Liver (tissue), 9 donors: ENCODE measurements around the gene DNM3. TPM values are rescaled to one million over a fixed set of nuclear protein-coding genes. Genes with fewer than 3 reads are reported as not detected.

Experiments
- DNase-seq: peaks from one replicate; pipeline ENCODE4 v3.0.0-alpha.2; 2017; ENCODE audit warnings: low spot score
- H3K27ac ChIP-seq, 2 donors: one replicate each; pipeline ENCODE4 v1.7.0; 2013; ENCODE audit warnings: inconsistent platforms in 2 of 2, low read length in 2 of 2, control low read depth in 1 of 2, low read depth in 1 of 2, mild to moderate bottlenecking in 1 of 2
- H3K27me3 ChIP-seq, 4 donors: one replicate each; pipeline versions ENCODE4 v1.6.1 to v1.7.0; 2013; ENCODE audit warnings: low read length in 3 of 4, inconsistent platforms in 1 of 4, mild to moderate bottlenecking in 1 of 4, moderate library complexity in 1 of 4; ENCODE audit not compliant: control insufficient read depth in 4 of 4, insufficient read depth in 4 of 4
- H3K36me3 ChIP-seq, 4 donors: one replicate each; pipeline versions ENCODE4 v1.6.1 to v1.7.0; 2013; ENCODE audit warnings: low read length in 3 of 4, mild to moderate bottlenecking in 3 of 4, low read depth in 1 of 4, moderate library complexity in 1 of 4; ENCODE audit not compliant: control insufficient read depth in 4 of 4, insufficient read depth in 3 of 4
- H3K4me1 ChIP-seq, 4 donors: one replicate each; pipeline versions ENCODE4 v1.6.1 to v1.7.0; 2013; ENCODE audit warnings: low read length in 3 of 4, mild to moderate bottlenecking in 3 of 4, moderate library complexity in 1 of 4; ENCODE audit not compliant: control insufficient read depth in 4 of 4, insufficient read depth in 4 of 4
- H3K4me3 ChIP-seq, 3 donors: one replicate each; pipeline versions ENCODE4 v1.6.1 to v1.7.0; 2013; ENCODE audit warnings: low read length in 3 of 3, control low read depth in 1 of 3, low read depth in 1 of 3, mild to moderate bottlenecking in 1 of 3
- H3K9ac ChIP-seq, 2 donors: one replicate each; pipeline ENCODE4 v1.7.0; 2013; ENCODE audit warnings: low read length in 2 of 2, mild to moderate bottlenecking in 2 of 2, moderate library complexity in 2 of 2, control low read depth in 1 of 2, low read depth in 1 of 2
- H3K9me3 ChIP-seq, 4 donors: one replicate each; pipeline versions ENCODE4 v1.6.1 to v1.7.0; 2013; ENCODE audit warnings: low read length in 3 of 4; ENCODE audit not compliant: control insufficient read depth in 4 of 4
- ATF3 ChIP-seq: IDR thresholded peaks from 2 replicates; pipeline ENCODE4 v1.6.1; 2016; ENCODE audit warnings: antibody characterized with exemption
- CTCF ChIP-seq: fragments of 150-350 bp; IDR thresholded peaks from 2 replicates; pipeline ENCODE4 v1.5.1; 2017; ENCODE audit warnings: improper control_type of control experiment, low read depth, low read length; ENCODE audit not compliant: missing input control
- EGR1 ChIP-seq, 2 donors: IDR thresholded peaks; 2 replicates each; pipeline ENCODE4 v1.6.1; 2016 to 2018; ENCODE audit warnings: antibody characterized with exemption in 2 of 2, low read depth in 2 of 2
- FOXA1 ChIP-seq: IDR thresholded peaks from 2 replicates; pipeline ENCODE4 v1.6.1; 2016; ENCODE audit warnings: antibody characterized with exemption
- HNF4A ChIP-seq, 2 donors: conservative IDR thresholded peaks; 2 replicates each; pipeline ENCODE4 v1.6.1; 2016; ENCODE audit warnings: antibody characterized with exemption in 2 of 2, mild to moderate bottlenecking in 2 of 2
- HNF4G ChIP-seq: IDR thresholded peaks from 2 replicates; pipeline ENCODE4 v1.6.1; 2016; ENCODE audit warnings: antibody characterized with exemption
- JUND ChIP-seq, 2 donors: IDR thresholded peaks; 2 replicates each; pipeline ENCODE4 v1.6.1; 2016; ENCODE audit warnings: antibody characterized with exemption in 2 of 2
- MAX ChIP-seq: IDR thresholded peaks from 2 replicates; pipeline ENCODE4 v1.6.1; 2016; ENCODE audit warnings: antibody characterized with exemption
- NR2F2 ChIP-seq: IDR thresholded peaks from 2 replicates; pipeline ENCODE4 v1.6.1; 2016; ENCODE audit warnings: antibody characterized with exemption
- RAD21 ChIP-seq, 2 donors: IDR thresholded peaks; 2 replicates each; pipeline ENCODE4 v1.6.1; 2016; ENCODE audit warnings: antibody characterized with exemption in 2 of 2, mild to moderate bottlenecking in 2 of 2
- REST ChIP-seq: IDR thresholded peaks from 2 replicates; pipeline ENCODE4 v1.6.1; 2016; ENCODE audit warnings: antibody characterized with exemption, mild to moderate bottlenecking
- RXRA ChIP-seq, 2 donors: IDR thresholded peaks; 2 replicates each; pipeline ENCODE4 v1.6.1; 2017 to 2018; ENCODE audit warnings: antibody characterized with exemption in 2 of 2, mild to moderate bottlenecking in 1 of 2
- SP1 ChIP-seq: IDR thresholded peaks from 2 replicates; pipeline ENCODE4 v1.6.1; 2018; ENCODE audit warnings: antibody characterized with exemption, mild to moderate bottlenecking
- TAF1 ChIP-seq: conservative IDR thresholded peaks from 2 replicates; pipeline ENCODE4 v1.6.1; 2016; ENCODE audit warnings: antibody characterized with exemption, mild to moderate bottlenecking
- YY1 ChIP-seq: IDR thresholded peaks from 2 replicates; pipeline ENCODE4 v1.6.1; 2016; ENCODE audit warnings: antibody characterized with exemption, mild to moderate bottlenecking
- ZBTB33 ChIP-seq: IDR thresholded peaks from 2 replicates; pipeline ENCODE4 v1.6.1; 2016; ENCODE audit warnings: antibody characterized with exemption
- WGBS: extraction: QIAGEN DNeasy Blood & Tissue Kit; methylation state at CpG from one replicate; pipeline ENCODE4 v1.1.7; 2013; 5-methylcytosine and 5-hydroxymethylcytosine counted together
- polyA plus RNA-seq, 2 donors: library from polyadenylated mRNA; stranded (reverse) in 1 of 2; unstranded in 1 of 2; fragments of 200-250 nt in 1 of 2; fragments of >200 nt in 1 of 2; fragmentation: Nextera tagmentation in 1 of 2; extraction: Ambion mirVana in 1 of 2; gene quantifications; one replicate each; pipeline versions ENCODE4 v1.2.1 to v1.2.3, GENCODE V29; 2013 to 2015
- total RNA-seq, 2 donors: library from RNA; depleted of rRNA; stranded (reverse); fragments of >200 nt; gene quantifications; one replicate each; pipeline ENCODE4 v1.2.3, GENCODE V29; 2014
- donor health status: healthy.
- donor health status: healthy.
- donor health status: healthy.
- donor health status: healthy.
- donor health status: healthy.

Gene DNM3
- total and polyA plus RNA-seq, 4 donors = 0.08 to 3.2 (median 1.0) TPM

GRCh38 chr1:172155766-172156165 is 314.5 kb downstream of the DNM3 start:
- WGBS = 81% methylated on average over 2 of the region's 2 CpGs

More at GRCh38 chr1:172155766-172156165, 314.5 kb downstream of the DNM3 start:
- no peaks in the 10 kb centered on the region for H3K4me1 ChIP-seq
- H3K9me3 ChIP-seq = no peaks in the 10 kb centered on the region
- no peak overlapping the region for H3K9ac ChIP-seq
- H3K27me3 ChIP-seq = no peaks in the 10 kb centered on the region
- no peak overlapping the region for H3K4me3 ChIP-seq
- no peak overlapping the region for H3K27ac ChIP-seq
- DNase-seq = no peak
- TF ChIP-seq EGR1 (IDR thresholded peaks at IDR 0.05; ENCODE audit: low read depth in 2 of 2) = no peak
- TF ChIP-seq MAX = no peak
- TF ChIP-seq ATF3 = no peak
- TF ChIP-seq HNF4G = no peak
- TF ChIP-seq HNF4A (conservative IDR thresholded peaks at IDR 0.05) = no peak
- no peak for TF ChIP-seq JUND (IDR thresholded peaks at IDR 0.05)
- TF ChIP-seq TAF1 = no peak
- TF ChIP-seq SP1 = no peak
- no peak for TF ChIP-seq RXRA (IDR thresholded peaks at IDR 0.05)
- TF ChIP-seq RAD21 (IDR thresholded peaks at IDR 0.05) = no peak
- no peak for TF ChIP-seq ZBTB33
- TF ChIP-seq NR2F2 = no peak
- TF ChIP-seq REST = no peak
- no peak for TF ChIP-seq CTCF
- TF ChIP-seq YY1 = no peak
- TF ChIP-seq FOXA1 = no peak
- no peaks in the 10 kb centered on the region for H3K36me3 ChIP-seq
